Calu3 (cell line): ENCODE results near the gene BID. TPM values are rescaled to one million over a fixed set of nuclear protein-coding genes. Genes with fewer than 3 reads are reported as not detected.

Experiments used
- BruUV-seq: library from RNA; stranded (reverse); fragments of 400-500 nt; replicated peaks from 2 replicates; lab custom pipeline; 2021; lab: Mats Ljungman, UMichigan
- CTCF ChIA-PET: fragments of 300-600 bp; sonication (Branson Sonifier 250); formaldehyde crosslinking; loops from one replicate; lab custom pipeline; 2022; ENCODE audit warnings: antibody characterized with exemption; lab: Charles Lee
- DNase-seq: peaks from one replicate; pipeline ENCODE4 v3.0.0; 2022
- H3K27ac Mint-ChIP-seq: one replicate; pipeline ENCODE4 v1.8.0; 2022; ENCODE audit warnings: mixed read lengths; ENCODE audit not compliant: unreplicated experiment
- H3K27me3 Mint-ChIP-seq: one replicate; pipeline ENCODE4 v1.8.0; 2022; ENCODE audit warnings: mixed read lengths; ENCODE audit not compliant: unreplicated experiment
- H3K36me3 Mint-ChIP-seq: one replicate; pipeline ENCODE4 v1.8.0; 2022; ENCODE audit warnings: mild to moderate bottlenecking, moderate library complexity, mixed read lengths; ENCODE audit not compliant: insufficient read depth, unreplicated experiment
- H3K4me1 Mint-ChIP-seq: one replicate; pipeline ENCODE4 v1.8.0; 2022; ENCODE audit warnings: mild to moderate bottlenecking, low read depth, mixed read lengths; ENCODE audit not compliant: unreplicated experiment
- H3K4me3 Mint-ChIP-seq: one replicate; pipeline ENCODE4 v1.8.0; 2022; ENCODE audit warnings: mild to moderate bottlenecking, low read depth, moderate library complexity, mixed read lengths; ENCODE audit not compliant: unreplicated experiment
- H3K9me3 Mint-ChIP-seq: one replicate; pipeline ENCODE4 v1.8.0; 2022; ENCODE audit warnings: low read depth, mixed read lengths; ENCODE audit not compliant: unreplicated experiment
- intact Hi-C: fragments of 100-400 bp; cut with micrococcal nuclease; formaldehyde crosslinking; loops from one replicate; pipeline ENCODE4 v1.10.0; 2022; ENCODE audit not compliant: unreplicated experiment
- total RNA-seq: library from RNA; stranded (reverse); gene quantifications from 2 replicates; pipeline ENCODE4 v1.2.3, GENCODE V29; 2022
- TF ChIP-seq, protein P1 (sequence below): fragments of 200-600 bp; IDR thresholded peaks from one replicate; pipeline ENCODE4 v1.8.0; 2022; ENCODE audit warnings: antibody characterized with exemption; ENCODE audit not compliant: unreplicated experiment

Gene BID
- total RNA-seq, 1 experiment from 2014 or later, result 99.3 TPM

DNA sequence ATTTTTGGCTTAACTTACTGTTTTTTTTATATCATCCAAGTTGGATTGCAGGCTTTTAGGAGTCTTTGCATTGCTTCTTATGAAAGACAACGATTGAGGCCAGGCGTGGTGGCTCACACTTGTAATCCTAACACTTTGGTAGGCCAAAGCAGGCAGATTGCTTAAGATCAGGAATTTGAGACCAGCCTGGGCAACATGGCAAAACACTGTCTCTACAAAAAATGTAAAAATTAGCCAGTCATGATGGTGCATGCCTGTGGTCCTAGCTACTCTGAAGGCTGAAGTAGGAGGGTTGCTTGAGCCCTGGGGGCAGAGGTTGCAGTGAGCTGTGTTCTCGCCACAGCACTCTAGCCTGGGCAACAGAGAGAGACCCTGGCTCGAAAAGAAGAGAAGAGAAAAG is 56.6 kb downstream of the BID start:
- no peaks in the 10 kb centered on the region for H3K4me1 Mint-ChIP-seq
- no TSS peak for BruUV-seq
- intact Hi-C loops, result no loop called here

GRCh38 chr22:17716529-17716928 is 57.7 kb downstream of the BID start:
- no TSS peak for BruUV-seq
- H3K27ac Mint-ChIP-seq, result no peak overlapping the region
- no peaks in the 10 kb centered on the region for H3K36me3 Mint-ChIP-seq

More for the DNA sequence above, 56.6 kb downstream of the BID start:
- H3K27ac Mint-ChIP-seq, result no peak overlapping the region
- H3K9me3 Mint-ChIP-seq, result no peaks in the 10 kb centered on the region
- CTCF ChIA-PET, result interaction anchor here (0.6 kb wide), 1 partner anchor 74 kb away, joined by 3 read pairs; no protein-coding TSS in a partner anchor
- no peak for DNase-seq
- H3K4me3 Mint-ChIP-seq, result no peak overlapping the region
- H3K27me3 Mint-ChIP-seq, result no peaks in the 10 kb centered on the region
- H3K36me3 Mint-ChIP-seq, result no peaks in the 10 kb centered on the region
- TF ChIP-seq, protein P1, sequence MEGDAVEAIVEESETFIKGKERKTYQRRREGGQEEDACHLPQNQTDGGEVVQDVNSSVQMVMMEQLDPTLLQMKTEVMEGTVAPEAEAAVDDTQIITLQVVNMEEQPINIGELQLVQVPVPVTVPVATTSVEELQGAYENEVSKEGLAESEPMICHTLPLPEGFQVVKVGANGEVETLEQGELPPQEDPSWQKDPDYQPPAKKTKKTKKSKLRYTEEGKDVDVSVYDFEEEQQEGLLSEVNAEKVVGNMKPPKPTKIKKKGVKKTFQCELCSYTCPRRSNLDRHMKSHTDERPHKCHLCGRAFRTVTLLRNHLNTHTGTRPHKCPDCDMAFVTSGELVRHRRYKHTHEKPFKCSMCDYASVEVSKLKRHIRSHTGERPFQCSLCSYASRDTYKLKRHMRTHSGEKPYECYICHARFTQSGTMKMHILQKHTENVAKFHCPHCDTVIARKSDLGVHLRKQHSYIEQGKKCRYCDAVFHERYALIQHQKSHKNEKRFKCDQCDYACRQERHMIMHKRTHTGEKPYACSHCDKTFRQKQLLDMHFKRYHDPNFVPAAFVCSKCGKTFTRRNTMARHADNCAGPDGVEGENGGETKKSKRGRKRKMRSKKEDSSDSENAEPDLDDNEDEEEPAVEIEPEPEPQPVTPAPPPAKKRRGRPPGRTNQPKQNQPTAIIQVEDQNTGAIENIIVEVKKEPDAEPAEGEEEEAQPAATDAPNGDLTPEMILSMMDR, result no peak

GRCh38 chr22:17712441-17712840 is 61.8 kb downstream of the BID start:
- H3K36me3 Mint-ChIP-seq, result peaks cover 5% of the 10 kb centered on the region
- no peak overlapping the region for H3K27ac Mint-ChIP-seq
- no peaks in the 10 kb centered on the region for H3K27me3 Mint-ChIP-seq
- no peaks in the 10 kb centered on the region for H3K4me1 Mint-ChIP-seq
- intact Hi-C loops, result no loop called here
- CTCF ChIA-PET, result no interaction called here
- TF ChIP-seq, protein P1, result no peak
- no peaks in the 10 kb centered on the region for H3K9me3 Mint-ChIP-seq
- BruUV-seq, result no TSS peak
- DNase-seq, result no peak
- H3K4me3 Mint-ChIP-seq, result no peak overlapping the region

More at GRCh38 chr22:17716529-17716928, 57.7 kb downstream of the BID start:
- DNase-seq, result no peak
- H3K9me3 Mint-ChIP-seq, result no peaks in the 10 kb centered on the region
- TF ChIP-seq, protein P1, result no peak
- CTCF ChIA-PET, result no interaction called here
- intact Hi-C loops, result no loop called here
- no peak overlapping the region for H3K4me3 Mint-ChIP-seq
- H3K27me3 Mint-ChIP-seq, result no peaks in the 10 kb centered on the region
- H3K4me1 Mint-ChIP-seq, result no peaks in the 10 kb centered on the region

DNA sequence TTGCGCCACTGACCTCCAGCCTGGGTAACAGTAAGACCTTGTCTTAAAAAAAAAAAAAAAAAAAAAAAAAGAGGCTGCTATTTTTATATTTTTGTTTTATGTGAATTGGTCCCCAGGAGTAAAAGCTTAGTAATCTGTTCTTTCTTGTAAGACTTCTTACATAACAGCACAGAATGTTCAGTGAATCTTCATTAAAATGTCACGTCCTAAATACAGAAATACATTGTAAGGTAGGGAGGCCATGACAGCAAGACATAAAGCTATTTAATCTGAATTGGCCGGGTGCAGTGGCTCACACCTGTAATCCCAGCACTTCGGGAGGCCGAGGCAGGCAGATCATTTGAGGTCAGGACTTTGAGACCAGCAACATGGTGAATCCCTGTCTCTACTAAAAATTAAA is 64.2 kb downstream of the BID start:
- peaks cover 11% of the 10 kb centered on the region for H3K36me3 Mint-ChIP-seq
- no TSS peak for BruUV-seq
- no peaks in the 10 kb centered on the region for H3K9me3 Mint-ChIP-seq
- TF ChIP-seq, protein P1, result no peak
- CTCF ChIA-PET, result no interaction called here
- no peak overlapping the region for H3K27ac Mint-ChIP-seq
- no peak overlapping the region for H3K4me3 Mint-ChIP-seq
- intact Hi-C loops, result no loop called here
- DNase-seq, result no peak
- peaks cover 13% of the 10 kb centered on the region for H3K4me1 Mint-ChIP-seq
- H3K27me3 Mint-ChIP-seq, result no peaks in the 10 kb centered on the region
